Neural progenitor cell (in vitro differentiated cells): ENCODE data around the gene DIABLO.

Experiments
- CTCF ChIP-seq: fragments of 200-600 bp; sonication (generic); IDR thresholded peaks from 2 replicates; pipeline ENCODE4 v1.5.1; 2017; ENCODE audit warnings: antibody characterized with exemption, mild to moderate bottlenecking
- EZH2 ChIP-seq: fragments of 200-600 bp; sonication (generic); IDR thresholded peaks from 2 replicates; pipeline ENCODE4 v1.6.1; 2017; ENCODE audit warnings: antibody characterized with exemption, mild to moderate bottlenecking, moderate library complexity
- EZH2phosphoT487 ChIP-seq: fragments of 200-600 bp; sonication (generic); IDR thresholded peaks from 2 replicates; pipeline ENCODE4 v1.6.1; 2017; ENCODE audit warnings: antibody characterized with exemption

- TF ChIP-seq EZH2: no peak
- no peak for TF ChIP-seq EZH2phosphoT487
- no peak for TF ChIP-seq CTCF
These were observed 1.5 kb upstream of the DIABLO start for GRCh38 chr12:122227341-122227740.
